Tibial nerve (tissue), 3 donors: ENCODE data around the gene ZNF385D.

Source experiments
- POLR2A ChIP-seq, 2 donors: fragments of 450-650 bp; IDR thresholded peaks; one replicate each; pipeline ENCODE4 v1.6.1; 2017; ENCODE audit warnings: antibody characterized with exemption in 2 of 2, mild to moderate bottlenecking in 2 of 2, moderate library complexity in 2 of 2
- TF ChIP-seq, protein P1 (sequence below), 5 experiments: fragments of 200-600 bp in 3 of 5; fragments of 450-650 bp in 2 of 5; sonication (generic) in 3 of 5; IDR thresholded peaks; one replicate each; pipeline ENCODE4 v1.5.1; 2016 to 2019; ENCODE audit warnings: antibody characterized with exemption in 5 of 5, mild to moderate bottlenecking in 3 of 5, moderate library complexity in 2 of 5

DNA sequence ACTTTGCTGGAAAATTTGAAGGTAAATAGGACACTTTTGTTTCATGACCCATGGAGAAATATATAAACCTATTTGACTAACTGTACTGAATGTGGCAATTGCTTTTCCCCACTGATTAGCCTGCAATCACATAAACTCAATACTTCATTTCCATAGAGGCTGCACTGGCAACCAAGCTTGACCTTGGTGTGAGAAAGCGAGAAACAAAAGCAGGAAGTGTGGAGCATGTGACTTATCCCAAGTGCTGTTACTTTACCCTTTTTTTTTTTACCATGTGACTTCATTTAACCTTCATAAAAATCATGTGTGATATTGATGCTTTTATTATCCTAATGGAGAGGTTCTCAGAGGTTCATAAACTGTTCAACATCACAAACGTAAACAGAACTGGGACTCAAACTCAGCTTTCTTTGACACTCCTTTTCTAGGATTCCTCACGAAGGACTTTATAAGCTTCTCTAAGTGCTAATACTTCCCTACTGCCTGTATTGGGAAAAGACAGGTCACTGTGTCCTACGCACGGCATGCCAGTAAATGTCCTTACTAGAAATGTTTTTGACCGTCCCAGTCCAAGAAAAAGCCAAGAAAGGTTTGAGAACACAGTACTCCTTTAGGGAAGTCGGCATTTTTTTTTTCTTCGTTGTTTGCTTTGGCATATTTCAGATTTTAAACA is 34.9 kb upstream of the ZNF385D start:
- TF ChIP-seq, protein P1, sequence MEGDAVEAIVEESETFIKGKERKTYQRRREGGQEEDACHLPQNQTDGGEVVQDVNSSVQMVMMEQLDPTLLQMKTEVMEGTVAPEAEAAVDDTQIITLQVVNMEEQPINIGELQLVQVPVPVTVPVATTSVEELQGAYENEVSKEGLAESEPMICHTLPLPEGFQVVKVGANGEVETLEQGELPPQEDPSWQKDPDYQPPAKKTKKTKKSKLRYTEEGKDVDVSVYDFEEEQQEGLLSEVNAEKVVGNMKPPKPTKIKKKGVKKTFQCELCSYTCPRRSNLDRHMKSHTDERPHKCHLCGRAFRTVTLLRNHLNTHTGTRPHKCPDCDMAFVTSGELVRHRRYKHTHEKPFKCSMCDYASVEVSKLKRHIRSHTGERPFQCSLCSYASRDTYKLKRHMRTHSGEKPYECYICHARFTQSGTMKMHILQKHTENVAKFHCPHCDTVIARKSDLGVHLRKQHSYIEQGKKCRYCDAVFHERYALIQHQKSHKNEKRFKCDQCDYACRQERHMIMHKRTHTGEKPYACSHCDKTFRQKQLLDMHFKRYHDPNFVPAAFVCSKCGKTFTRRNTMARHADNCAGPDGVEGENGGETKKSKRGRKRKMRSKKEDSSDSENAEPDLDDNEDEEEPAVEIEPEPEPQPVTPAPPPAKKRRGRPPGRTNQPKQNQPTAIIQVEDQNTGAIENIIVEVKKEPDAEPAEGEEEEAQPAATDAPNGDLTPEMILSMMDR (IDR thresholded peaks at IDR 0.05), result no peak
- TF ChIP-seq POLR2A (IDR thresholded peaks at IDR 0.05), result no peak
